Urothelium cell line (cell line): Measurements from ENCODE around the gene ATXN7L1.
A peak's percentile ranks its signal among the peaks of the same experiment; 100 is the strongest.
"Not testable (repeated sequence)": the region's sequence is repeated elsewhere in the genome, so short reads cannot be mapped to it uniquely, and the experiment has no call there.

Source experiments
- DNase-seq: peaks from one replicate; pipeline ENCODE4 v3.0.0; 2011; ENCODE audit warnings: low spot score, mixed read lengths
- FAIRE-seq: peaks from 2 replicates; lab custom pipeline; 2011; peaks lifted over from hg19 to GRCh38; lab: Jason Lieb, UNC

The ATXN7L1 gene

DNA sequence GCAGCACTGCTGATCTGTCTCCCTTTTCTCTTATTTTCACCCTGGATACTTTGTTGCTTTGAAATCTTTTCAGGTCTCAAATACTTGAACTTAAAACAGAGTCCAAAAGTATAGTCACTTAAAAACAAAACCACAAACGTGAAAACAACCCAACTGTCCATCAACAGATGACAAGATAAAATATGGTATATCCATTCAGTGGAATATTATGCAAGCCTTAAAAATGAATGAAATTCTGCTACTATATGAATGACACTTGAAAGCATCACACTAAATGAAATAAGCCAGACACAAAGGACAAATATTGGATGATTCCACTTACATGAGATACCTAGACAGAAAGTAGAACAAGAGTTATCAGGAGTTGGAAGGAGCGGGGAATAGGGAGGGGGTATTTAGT lies 250.4 kb downstream of the ATXN7L1 start:
- no peak for FAIRE-seq
- no peak for DNase-seq

DNA sequence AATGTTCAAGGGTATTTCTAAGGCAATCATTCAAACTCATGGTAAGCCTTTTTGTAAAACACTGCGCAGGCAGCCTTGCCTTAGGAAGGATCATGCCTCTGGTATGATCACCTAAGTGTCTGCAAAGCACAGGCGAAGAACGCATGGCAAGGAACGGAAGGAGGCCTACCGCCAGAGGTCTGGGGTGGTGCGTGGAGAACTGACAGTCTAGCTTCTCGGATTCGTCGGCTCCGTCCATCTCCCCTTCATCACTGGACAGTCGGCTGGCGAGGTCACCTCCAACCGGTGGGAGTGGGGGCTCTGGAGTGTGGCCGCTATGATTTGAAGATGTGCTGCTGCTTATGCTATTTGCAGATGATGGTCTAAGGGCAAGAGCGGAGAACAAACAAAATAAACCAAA lies 252.5 kb downstream of the ATXN7L1 start:
- no peak for FAIRE-seq
- no peak for DNase-seq

DNA sequence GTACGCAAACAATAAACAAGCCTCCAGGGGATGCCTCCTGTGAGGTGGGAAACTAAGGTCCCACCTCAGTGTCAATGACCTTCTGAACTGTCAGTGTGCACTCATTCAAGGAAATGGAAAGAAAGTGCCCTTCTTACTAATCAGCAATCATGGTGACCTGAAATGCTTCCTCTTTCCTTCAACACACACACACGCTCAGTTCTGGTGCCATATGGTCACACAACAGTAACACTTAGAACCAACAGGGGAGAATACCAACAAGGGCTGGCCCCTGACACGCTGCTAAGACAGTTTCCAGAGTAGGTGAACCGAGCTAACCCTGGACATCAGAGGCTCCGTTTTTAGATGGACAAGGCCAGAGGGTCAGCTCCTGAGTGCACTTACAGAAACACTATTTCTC lies 253.0 kb downstream of the ATXN7L1 start:
- FAIRE-seq: no peak
- no peak for DNase-seq

DNA sequence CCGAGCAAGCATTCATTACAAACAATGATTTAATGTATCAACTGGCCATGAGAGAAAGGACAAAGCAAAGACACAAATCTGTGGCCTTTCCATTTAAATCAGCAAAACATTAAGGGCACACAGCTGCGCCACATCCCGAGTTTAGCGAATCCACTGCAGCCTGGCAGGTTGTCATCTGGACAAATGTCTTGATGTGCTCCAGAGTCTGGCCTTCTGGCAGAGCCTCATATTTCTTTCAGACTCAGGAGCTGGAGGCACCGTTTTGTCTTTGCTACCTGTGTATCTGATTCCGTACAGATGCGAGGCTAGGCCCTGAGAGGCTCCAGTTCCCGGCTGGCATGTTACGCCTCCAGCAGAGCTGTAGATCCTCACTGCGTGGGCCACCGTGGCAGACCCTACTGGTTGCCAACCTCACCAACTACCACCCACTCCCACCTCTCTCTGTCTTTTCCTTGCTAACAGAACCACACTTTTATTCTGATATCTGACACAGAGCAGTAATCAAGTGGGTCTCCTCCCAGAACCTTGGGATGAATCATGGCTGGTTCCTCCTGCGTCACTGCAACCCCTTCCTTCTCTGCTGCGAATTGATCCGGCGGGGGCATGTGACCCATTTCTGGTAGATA lies 254.2 kb downstream of the ATXN7L1 start:
- FAIRE-seq (no peak), DNase-seq (no peak)

DNA sequence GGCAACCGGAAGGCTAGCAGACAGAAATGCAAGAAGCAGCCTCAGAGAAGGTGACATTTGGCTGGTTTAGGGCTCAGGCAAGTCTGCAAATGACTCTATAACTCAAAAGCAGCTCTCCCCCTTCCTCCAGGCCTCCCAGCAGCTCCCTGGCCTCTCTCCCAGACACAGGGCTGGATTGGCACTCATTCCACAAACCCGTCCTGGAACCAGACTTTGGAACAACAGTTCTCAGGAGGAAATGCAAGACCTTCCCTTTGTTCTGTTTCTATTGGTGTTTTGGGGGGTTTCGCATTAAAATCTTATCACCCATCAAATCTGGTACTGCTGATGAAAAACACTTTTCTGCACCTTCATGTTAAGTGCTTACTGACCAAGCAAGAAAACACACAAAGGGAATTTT lies 254.8 kb downstream of the ATXN7L1 start:
- no peak for FAIRE-seq
- no peak for DNase-seq

DNA sequence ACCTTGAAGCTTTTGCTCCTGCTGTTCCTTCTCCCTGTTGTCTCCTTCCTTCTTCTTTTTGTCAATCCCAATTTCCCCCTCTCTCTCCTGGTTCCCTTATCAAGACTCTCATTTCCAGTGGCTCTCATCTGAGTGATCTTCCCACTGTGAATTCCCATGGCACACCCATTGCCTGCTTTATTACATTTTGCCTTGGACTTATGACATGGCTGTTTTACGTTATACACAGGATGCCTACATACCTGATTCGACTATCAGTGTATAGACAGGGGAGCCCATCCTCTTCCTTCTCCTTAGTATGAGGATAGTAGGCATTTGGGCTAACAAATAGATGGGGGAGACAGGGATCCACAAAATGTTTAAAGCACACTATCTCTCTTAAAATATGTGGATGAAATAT lies 255.2 kb downstream of the ATXN7L1 start:
- FAIRE-seq: no peak
- DNase-seq: no peak

DNA sequence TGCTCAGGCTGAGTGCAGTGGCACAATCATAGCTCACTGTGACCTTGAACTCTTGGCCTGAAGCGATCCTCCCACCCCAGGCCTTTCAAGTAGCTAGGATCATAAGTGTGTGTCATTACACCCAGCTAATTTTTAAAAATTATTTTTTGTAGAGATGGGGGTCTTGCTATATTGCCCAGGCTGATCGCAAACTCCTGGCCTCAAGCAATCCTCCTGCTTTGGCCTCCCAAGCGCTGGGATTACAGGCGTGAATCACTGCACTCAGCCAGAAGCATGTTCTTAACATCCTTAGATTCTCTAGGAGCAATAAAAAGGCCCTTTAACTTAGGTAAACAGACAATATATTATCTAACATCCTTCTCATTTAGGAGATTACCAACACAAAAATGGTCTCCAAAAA lies 256.8 kb downstream of the ATXN7L1 start:
- no peak for FAIRE-seq

DNA sequence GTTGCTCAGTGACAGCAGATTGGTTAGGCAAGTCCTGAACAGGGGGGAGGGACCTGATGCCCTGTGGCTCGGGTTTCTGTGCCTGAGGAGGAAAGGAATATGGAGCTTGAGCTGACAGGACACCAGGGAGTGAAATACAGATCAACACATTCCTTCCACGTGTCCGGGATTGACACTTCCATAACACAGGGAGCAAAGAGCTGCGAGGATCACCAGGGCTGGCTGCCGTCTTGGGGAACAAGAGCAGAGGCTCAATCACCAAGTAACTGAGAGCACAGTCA lies 258.4 kb downstream of the ATXN7L1 start:
- FAIRE-seq: no peak
- no peak for DNase-seq

More for the DNA sequence above, 256.8 kb downstream of the ATXN7L1 start:
- no peak for DNase-seq

DNA sequence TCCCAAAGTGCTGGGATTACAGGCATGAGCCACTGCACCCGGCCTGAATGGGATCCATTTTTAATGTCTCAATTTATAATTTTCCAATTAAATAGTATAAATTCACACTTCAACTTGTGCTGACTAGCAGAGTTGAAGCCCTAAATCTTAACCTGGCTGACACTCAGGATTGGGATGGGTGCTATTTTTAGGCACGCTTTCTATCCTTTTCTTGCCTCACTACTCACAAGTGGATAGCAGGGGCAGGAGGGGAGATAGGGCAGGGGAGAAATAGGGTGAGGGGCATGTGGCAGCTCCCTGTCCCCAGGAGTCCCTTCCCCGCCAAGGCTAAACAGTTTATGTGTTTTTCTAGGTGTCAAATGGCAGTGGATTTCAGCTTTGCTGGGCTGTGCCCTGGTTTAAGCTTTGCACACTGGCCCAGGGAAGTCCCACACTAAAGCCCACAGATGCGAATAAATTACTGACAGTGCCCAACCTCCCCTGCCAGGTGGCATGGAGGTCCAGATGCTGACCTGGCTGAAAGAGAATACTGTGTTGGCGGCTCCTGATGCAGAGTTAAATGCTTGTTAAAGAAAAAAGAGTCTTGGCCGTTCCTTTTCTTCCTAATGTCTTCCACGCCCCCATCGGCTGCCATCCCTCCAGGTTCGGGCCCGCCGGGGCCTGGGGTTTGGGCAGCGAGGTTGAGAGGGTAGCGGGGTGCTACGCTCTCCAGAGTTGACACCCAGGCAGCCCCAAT lies 259.0 kb downstream of the ATXN7L1 start:
- DNase-seq (no peak), FAIRE-seq (no peak)

DNA sequence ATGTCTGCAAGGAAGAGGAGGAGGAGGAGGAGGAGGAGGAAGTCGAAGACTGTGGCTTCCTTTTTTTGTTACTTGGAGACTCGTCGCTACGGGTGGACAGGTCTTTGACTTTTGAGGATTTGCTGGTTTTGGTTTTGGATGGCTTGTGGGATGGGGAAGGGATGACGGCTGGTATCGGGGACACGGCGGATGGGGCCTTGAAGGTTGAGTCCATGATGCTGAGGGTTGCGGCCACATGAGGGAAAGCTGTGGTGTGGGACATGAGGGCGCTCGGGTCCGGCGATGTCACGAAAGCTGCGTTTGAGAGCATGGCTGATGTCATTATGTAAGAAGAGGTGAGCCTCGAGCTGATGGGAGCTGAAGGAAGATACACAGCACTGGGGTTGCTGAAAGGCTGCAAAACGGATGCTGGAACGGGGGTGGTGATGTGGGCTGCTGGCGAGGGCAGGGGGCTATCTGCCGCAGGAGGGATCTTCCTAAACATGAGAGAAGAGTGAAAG lies 262.0 kb downstream of the ATXN7L1 start:
- DNase-seq (no peak), FAIRE-seq (no peak)

DNA sequence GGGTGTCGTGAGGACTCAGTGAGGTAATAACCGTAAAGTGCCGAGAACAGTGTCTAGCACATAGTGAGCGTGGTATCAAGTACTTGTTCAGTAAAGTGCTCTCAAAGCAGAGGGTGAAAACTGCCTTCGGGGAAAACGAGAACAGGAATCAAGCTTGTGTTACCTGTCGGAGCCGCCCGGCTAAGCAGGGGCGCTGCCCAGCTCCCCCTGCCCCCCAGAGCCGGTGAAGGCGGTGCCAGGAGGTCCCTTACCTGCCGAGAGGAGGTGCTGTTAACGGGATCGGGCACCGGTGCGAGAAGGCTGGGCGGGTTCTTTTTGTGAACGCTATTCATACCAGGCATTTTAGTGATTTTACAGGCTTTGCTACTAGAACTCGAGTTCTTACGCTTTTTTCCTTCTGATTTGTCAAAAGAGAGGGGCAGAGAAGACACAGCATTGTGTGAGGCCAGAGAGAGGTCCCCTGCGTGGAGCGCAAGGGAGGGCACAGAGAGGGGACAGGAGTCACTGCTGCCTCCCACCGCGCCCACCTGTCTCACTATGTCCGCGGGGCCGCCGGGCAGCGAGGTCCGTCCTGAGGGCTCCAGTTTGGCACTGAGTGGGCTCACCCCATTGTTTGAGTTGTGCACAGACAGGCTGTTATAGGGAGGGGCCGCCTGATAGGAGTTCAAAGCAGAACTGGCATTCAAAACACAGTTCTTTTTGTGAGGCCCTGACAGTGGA lies 262.6 kb downstream of the ATXN7L1 start:
- FAIRE-seq (no peak), DNase-seq (no peak)

DNA sequence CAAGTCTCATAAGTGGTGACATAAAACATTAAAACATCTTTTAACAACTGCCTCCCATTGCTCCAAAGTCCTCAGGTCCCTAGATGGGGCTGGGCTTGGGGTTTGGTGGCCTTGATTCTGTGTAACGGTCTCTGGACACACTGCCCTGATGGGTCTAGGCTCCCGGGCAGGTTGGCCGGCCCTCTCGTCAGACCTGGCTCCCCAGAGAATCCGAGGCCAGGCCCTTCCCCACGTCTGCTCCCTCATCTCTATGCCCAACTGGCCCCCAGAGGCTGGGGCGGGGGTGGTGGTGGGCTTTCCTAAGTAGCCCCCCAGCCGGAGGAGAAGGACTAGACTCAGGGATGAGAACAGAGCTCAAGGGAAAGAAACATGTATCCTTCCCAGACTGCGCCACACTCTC lies 263.6 kb downstream of the ATXN7L1 start:
- FAIRE-seq: no peak
- no peak for DNase-seq

DNA sequence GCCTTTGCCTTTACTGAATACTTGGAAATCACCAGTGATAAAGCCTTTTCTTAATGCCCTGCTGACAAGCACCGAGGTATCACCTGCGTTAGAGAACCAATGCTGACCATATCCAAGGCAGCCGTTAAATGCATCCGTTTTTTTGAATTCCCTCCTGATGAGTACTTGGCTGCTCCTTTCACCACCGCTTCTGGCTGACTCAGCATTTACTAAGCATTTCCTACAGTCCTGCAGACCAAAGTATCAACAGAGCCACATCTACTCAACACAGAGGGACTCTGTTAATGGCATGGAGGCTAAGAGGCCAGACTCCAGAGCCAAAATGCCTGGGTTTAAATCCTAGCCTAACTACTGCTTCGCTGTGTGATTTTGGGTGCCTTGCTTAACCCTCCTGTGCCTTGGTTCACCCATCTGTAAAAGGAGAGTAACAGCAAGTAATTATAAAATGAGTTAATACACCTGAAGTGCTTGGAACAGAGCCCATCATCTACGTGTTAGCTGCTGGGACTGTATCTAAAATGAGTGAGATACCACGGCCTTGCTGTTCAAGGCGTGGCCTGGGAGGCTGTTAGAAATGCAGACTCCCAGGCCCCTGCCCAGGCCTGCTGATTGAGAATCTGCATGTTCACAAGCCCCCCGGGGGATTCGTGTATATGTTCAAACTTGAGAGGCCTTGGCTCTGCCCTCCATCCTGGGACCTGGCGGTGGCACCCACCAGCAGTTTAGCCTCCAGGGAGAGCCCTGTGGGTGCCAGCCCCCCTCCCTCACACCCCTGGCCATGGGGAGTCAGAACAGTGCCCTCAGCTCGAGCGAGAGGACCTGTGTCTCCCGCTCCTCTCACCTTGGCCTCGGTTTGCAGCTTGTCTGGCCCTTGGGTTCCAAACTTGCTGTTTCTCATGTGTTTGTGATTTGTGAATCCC lies 264.3 kb downstream of the ATXN7L1 start:
- DNase-seq (no peak), FAIRE-seq (peak; percentile 88)

DNA sequence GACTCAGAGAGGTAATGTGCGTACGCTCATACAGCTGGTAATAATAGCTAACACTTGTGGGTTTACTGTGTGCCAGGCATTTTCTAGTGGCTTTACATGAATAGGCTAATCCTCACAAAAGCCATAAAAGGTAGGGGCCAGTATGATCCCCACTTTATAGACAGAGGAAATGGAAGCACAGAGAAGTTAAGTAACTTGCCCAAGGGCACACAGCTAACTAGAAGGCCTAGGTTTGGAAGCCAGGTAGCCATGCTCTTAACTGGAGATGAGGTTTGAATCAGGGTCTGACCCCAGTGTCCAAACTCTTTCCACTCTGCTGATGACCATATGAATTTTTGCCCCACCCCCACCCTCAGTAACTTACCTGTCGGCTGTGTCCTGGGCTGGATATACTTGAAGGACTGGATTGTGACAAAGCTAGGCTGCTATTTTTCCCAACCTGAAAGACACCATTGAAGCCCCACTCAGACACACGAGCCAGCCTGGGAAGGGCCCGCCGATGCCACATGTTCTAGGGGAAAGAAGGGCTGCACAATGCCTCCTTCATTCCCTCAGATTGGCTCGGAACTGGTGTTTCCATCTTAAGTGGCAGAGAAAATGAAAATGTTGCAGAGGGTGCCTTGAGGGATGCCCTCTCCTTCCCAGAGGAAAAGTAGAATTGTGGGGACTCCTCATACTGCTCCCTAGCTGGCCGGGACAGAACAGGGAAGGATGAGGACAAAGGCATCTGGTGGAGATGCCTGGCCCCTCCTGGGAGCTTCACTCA lies 266.1 kb downstream of the ATXN7L1 start:
- FAIRE-seq: no peak
- DNase-seq: no peak

DNA sequence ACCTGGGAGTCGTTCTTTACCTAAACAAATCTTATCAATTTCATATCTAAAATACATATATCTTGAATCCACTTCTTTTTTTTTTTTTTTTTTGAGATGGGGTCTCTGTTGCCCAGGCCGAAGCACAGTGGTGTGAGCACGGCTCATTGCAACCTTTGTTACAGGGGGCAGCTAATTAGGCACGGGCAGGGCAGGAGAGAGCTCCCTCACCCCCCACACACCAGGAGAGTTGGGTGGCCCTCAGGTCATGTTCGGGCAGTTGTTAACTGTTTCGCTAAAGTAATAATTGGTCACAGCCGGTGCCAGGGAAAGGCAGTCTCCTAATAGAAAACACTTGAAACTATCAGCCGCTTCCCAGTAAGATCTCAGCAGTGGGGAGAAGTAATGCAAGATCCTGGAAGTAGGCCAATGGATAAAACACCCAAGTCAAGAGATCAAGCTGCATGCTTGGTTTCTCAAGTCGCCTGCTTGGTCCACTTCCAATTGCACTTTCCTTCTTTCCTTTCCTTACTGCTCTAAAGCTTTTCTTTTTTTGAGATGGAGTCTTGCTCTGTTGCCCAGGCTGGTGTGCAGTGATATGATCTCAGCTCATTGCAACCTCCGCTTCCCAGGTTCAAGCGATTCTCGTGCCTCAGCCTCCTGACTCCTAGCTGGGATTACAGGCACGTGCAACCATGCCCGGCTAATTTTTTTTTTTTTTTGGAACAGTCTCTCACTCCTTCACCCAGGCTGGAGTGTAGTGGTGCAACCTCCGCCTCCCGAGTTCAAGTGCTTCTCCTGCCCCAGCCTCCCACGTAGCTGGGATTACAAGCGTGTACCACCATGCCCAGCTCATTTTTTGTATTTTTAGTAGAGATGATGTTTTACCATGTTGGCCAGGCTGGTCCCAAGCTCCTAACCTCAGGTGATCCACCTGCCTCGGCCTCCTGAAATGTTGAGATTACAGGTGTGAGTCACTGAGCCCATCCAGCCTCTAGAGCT lies 273.8 kb downstream of the ATXN7L1 start:
- DNase-seq: no peak
- no peak for FAIRE-seq

DNA sequence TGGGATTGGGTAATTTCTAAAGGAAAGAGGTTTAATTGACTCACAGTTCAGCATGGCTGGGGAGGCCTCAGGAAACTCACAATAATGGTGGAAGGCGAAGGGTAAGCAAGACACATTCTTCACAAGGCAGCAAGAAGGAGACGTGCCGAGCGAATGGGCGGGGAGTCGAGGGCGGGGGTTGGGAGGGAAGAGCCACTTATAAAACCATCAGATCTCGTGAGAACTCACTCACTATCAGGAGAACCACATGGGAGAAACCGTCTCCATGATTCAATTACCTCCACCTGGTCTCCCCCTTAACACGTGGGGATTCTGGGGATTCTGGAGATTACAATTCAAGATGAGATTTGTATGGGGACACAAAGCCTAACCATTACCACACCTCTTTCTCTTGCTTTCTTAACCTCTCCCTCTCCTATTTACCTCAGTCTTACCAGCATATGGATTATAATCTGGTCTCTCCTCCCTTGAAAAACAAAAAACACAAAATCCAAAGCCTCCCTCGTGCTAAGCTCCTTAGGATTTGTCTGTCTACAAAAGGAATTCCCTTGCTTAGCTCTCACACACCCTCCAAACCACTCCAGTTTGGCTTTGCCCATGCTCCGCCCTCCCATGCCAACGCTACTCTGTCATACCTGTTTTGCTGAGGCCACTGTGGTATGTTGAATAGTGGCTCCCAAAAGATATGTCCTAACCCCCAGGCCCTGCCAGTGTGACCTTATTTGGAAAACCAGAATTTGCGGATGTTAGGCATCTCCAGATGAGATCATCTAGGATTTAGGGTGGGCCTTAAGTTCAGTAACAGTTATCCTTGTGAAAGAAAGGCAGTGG lies 275.5 kb downstream of the ATXN7L1 start:
- no peak for FAIRE-seq
- DNase-seq: peak; percentile 31

DNA sequence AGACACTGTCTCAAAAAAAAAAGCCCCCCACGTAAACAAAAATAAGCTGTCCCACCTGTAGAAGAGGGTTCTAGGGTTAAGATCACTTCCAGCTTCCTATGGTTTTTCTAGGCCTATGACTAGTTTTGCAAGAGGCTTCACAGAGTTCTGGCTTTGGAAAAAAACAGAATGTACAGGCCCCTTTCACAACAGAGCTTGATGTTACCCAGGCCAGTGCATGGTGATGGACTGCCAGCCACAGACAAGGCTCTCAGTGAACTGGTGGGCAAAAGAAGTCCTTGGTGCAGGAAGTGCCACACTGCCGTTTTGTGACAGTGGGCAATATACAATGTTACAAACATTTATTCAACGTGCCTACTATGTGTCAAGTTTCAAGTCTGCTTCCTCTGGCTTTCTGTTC lies 276.8 kb downstream of the ATXN7L1 start:
- FAIRE-seq: no peak
- DNase-seq: no peak

DNA sequence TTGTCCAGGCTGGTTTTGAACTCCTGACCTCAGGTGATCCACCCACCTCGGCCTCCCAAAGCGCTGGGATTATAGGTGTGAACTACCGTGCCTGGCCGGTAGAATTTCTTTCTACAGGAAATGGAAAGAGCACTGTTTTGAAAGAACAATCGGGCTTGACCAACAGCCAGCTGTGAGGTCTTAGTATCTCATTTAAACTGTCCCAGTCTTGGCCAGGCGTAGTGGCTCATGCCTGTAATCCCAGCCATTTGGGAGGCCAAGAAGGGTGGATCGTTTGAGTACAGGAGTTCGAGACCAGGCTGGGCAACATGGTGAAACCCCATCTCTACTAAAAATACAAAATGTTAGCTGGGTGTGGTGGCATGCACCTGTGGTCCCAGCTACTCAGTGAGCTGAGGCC lies 277.3 kb downstream of the ATXN7L1 start:
- FAIRE-seq, DNase-seq: not testable (repeated sequence)
